Left ventricle myocardium inferior (tissue), 1 donor: ENCODE results near the gene TMEM63A. TPM values are rescaled to one million over a fixed set of nuclear protein-coding genes. Genes with fewer than 3 reads are reported as not detected.
A peak's percentile ranks its signal among the peaks of the same experiment; 100 is the strongest.
"Not testable (repeated sequence)": the region's sequence is repeated elsewhere in the genome, so short reads cannot be mapped to it uniquely, and the experiment has no call there.

ENCODE experiments used
- DNase-seq: peaks from one replicate; pipeline ENCODE4 v3.0.0-alpha.2; 2020
- H3K27ac ChIP-seq: fragments of 200-600 bp; replicated peaks from 2 replicates; pipeline ENCODE4 v1.8.0; 2021
- H3K27me3 ChIP-seq: fragments of 200-600 bp; 2 replicates; pipeline ENCODE4 v1.8.0; 2021; ENCODE audit warnings: low read depth
- H3K36me3 ChIP-seq: fragments of 200-600 bp; 2 replicates; pipeline ENCODE4 v1.8.0; 2021
- H3K4me1 ChIP-seq: fragments of 200-600 bp; 2 replicates; pipeline ENCODE4 v1.8.0; 2021
- H3K4me3 ChIP-seq: fragments of 200-600 bp; 2 replicates; pipeline ENCODE4 v1.8.0; 2021; ENCODE audit warnings: mild to moderate bottlenecking, moderate library complexity
- H3K9me3 ChIP-seq: fragments of 200-600 bp; replicated peaks from 2 replicates; pipeline ENCODE4 v1.8.0; 2021
- intact Hi-C: fragments of 100-400 bp; cut with micrococcal nuclease; formaldehyde crosslinking; loops from one replicate; pipeline ENCODE4 v1.11.0; 2022
- total RNA-seq: library from RNA; stranded (reverse); fragmentation: NEBNext Ultra II Directional; extraction: Animal tissue kit (Norgen Biotek cat#: 25700); gene quantifications from one replicate; pipeline ENCODE4 v1.2.1, GENCODE V29; 2021
- TF ChIP-seq, protein P1 (sequence below): fragments of 200-600 bp; IDR thresholded peaks from 2 replicates; pipeline ENCODE4 v1.8.0; 2021; ENCODE audit warnings: antibody characterized with exemption, mild to moderate bottlenecking, borderline replicate concordance
- donor health status: DM: no; HTN: yes; CAD: no; lungs with severe emphysema.

The TMEM63A gene
- total RNA-seq, 1 donor from 2014 or later = 30.4 TPM

DNA sequence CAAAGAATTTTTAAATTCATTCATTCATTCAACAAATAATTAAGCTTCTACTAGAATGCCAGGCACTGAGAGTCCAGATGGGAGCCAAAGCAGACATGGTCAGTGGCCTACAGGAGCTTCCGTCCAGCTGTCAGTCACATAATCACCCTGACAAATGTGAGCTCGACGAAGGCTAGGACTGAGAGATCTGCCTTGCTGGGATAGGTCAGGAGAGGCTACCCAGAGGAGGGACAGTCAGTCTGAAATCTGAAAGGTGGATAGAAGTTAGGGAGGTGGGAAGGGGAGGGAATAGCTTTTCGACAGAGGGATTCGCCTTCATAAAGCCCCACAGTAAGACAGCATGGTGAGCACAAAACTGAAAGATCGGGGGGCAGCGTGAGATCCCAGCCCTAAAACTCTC lies 64.0 kb downstream of the TMEM63A start:
- Histone ChIP-seq H3K27ac (peak overlapping the region; percentile 95), H3K9me3 (no peaks in the 10 kb centered on the region), H3K4me3 (no peak overlapping the region), H3K4me1 (peaks cover 87% of the 10 kb centered on the region), H3K36me3 (peaks cover 14% of the 10 kb centered on the region), H3K27me3 (no peaks in the 10 kb centered on the region)
- TF ChIP-seq, protein P1, sequence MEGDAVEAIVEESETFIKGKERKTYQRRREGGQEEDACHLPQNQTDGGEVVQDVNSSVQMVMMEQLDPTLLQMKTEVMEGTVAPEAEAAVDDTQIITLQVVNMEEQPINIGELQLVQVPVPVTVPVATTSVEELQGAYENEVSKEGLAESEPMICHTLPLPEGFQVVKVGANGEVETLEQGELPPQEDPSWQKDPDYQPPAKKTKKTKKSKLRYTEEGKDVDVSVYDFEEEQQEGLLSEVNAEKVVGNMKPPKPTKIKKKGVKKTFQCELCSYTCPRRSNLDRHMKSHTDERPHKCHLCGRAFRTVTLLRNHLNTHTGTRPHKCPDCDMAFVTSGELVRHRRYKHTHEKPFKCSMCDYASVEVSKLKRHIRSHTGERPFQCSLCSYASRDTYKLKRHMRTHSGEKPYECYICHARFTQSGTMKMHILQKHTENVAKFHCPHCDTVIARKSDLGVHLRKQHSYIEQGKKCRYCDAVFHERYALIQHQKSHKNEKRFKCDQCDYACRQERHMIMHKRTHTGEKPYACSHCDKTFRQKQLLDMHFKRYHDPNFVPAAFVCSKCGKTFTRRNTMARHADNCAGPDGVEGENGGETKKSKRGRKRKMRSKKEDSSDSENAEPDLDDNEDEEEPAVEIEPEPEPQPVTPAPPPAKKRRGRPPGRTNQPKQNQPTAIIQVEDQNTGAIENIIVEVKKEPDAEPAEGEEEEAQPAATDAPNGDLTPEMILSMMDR = no peak
- intact Hi-C loops = no loop called here
- no peak for DNase-seq

DNA sequence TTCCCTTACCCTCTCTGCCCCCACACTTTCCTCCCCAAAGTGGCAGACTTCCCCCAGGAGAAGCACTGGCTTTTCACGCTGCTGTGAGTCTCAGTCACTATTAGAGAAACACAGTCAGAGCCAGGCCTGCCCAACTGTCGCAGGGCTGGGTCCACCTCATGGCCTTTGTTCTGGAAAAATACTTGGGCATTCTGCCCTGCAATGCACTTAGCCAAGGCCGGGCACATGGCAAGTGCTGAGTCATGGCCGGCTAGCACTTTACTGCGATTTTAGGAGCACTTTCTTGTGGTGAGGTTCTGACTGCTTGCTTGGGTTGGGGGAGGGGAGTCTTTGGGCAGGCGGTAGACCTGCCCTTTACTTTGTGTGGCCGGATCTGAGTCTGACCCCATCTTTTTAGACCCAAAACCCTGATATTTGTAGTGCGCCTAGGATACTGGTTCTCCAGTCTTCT lies 64.5 kb downstream of the TMEM63A start:
- Histone ChIP-seq H3K27ac (peak overlapping the region; percentile 95), H3K9me3 (no peaks in the 10 kb centered on the region), H3K4me3 (peak overlapping the region; percentile 49), H3K4me1 (peaks cover 87% of the 10 kb centered on the region), H3K36me3 (peaks cover 12% of the 10 kb centered on the region), H3K27me3 (no peaks in the 10 kb centered on the region)
- peak; percentile 65 for DNase-seq
- TF ChIP-seq, protein P1 = no peak
- intact Hi-C loops = no loop called here

DNA sequence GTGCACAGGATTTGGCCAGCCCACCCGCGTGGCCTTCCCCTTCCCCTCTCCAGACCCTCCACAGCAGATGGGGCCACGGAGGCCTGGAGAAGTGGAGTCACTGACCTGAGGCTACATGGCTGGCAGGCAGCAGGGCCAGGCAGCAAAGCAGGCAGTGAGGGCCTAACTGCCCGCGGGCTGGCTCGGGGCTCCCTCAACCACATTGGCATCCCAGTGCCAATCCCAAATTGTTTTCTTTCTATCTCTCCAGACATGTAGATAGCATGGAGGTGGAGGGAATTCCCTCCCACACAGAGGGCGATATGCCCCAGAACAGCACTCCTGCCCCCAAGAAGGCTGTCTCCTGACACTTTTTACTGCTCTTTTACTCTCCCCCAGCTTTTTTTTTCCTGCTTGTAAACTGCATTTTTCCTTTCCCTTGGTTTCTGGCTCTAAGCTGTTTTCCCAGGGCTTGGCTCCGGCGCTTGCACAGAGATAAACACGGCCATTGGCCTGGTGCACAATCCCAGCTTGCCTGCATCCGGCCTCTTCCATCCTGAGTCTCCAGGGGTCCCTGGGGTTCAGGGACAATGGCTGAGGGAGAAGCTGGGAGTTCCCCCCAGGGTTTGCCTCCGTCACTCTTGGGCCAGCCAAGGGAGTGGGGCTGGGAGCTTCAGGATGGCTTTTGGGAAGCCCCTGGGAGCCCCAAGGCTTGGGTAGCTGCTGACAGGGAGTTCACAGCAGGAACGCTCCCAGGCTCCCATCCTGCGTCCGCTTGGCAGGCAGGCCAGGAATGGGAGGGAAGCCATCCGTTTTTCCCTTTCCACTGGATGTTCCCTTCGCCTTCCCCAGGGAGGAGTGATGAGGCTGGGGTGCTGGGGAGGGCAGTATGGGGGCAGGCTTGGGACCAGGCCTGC lies 65.3 kb downstream of the TMEM63A start:
- Histone ChIP-seq H3K36me3 (peaks cover 6% of the 10 kb centered on the region), H3K9me3 (no peaks in the 10 kb centered on the region), H3K27me3 (no peaks in the 10 kb centered on the region), H3K4me3 (peak overlapping the region; percentile 49), H3K27ac (peak overlapping the region; percentile 95), H3K4me1 (peaks cover 87% of the 10 kb centered on the region)
- peak; percentile 86 for DNase-seq
- intact Hi-C loops = no loop called here
- TF ChIP-seq, protein P1 = no peak

DNA sequence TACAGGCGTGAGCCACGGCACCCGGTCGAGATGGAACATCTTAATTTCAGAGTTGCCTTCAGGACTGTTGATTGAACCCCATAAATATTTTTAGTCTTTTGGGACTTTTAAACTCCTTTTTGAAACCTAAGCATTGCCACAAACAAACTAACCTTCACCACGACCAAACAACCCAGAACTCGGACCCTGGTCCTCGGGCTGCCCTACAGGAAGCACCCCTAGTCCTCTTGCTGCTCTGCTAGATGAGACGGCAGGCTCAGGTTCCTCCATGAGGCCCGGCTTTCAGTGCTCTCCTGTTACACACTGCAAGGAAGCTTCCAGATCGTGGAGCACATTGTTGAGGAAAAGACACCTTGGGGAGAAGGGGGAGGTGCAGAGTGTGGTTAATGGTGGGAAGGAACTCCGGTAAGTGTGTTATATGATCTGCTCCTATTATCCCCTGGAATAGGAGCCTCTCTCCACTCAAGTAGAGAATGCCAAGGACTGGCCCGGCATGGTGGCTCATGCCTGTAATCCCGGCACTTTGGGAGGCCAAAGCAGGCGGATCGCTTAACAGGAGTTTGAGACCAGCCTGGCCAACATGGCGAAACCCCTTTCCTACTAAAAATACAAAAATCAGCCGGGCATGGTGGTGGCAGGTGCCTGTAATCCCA lies 66.5 kb downstream of the TMEM63A start:
- Histone ChIP-seq H3K27ac (peak overlapping the region; percentile 95), H3K4me3 (no peak overlapping the region), H3K4me1 (peaks cover 97% of the 10 kb centered on the region), H3K36me3 (no peaks in the 10 kb centered on the region), H3K9me3 (no peaks in the 10 kb centered on the region), H3K27me3 (no peaks in the 10 kb centered on the region)
- no peak for DNase-seq
- TF ChIP-seq, protein P1 = no peak
- intact Hi-C loops = no loop called here

DNA sequence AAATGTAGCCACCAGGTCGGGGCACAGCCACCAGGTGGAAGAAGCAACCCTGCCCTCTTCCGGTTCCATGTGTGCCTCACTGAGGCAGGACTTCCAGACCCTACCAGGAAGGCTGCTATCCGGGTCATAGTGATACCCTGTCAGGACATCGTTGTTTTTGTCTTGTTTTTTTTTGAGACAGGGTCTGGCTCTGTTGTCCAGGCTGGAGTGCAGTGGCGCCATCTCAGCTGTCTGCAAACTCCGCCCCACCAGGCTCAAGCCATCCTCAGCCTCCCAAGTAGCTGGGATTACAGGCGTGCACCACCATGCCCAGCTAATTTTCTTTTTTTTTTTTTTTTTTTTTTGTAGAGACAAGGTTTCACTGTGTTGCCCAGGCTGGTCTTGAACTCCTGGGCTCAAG lies 67.1 kb downstream of the TMEM63A start:
- H3K4me1 ChIP-seq = peaks cover 96% of the 10 kb centered on the region
- H3K27me3 ChIP-seq, DNase-seq, H3K36me3 ChIP-seq, intact Hi-C loops, H3K9me3 ChIP-seq: not testable (repeated sequence)
- peak overlapping the region; percentile 90 for H3K4me3 ChIP-seq
- H3K27ac ChIP-seq = peak overlapping the region; percentile 95
